Measurements from ENCODE around the gene IGSF9. TPM values are rescaled to one million over a fixed set of nuclear protein-coding genes. Genes with fewer than 3 reads are reported as not detected.

The IGSF9 gene
- total and polyA plus RNA-seq, 2 experiments from 2014 or later = 10.3 to 27.6 TPM

- peak overlapping the region; percentile 45; the same call in 1 of the 2 replicates for H3K27ac ChIP-seq (ENCODE audit: low read depth)
- H3K36me3 ChIP-seq (ENCODE audit: insufficient read depth) = 0 out of 2 replicates have a peak, but pooled peaks cover 12% of the 10 kb centered on the region
- Mint-ChIP-seq H3K4me3 (no peak overlapping the region), H3K36me3 (ENCODE audit: low read depth) (peaks cover 42% of the 10 kb centered on the region), H3K9me3 (no peaks in the 10 kb centered on the region; the same call in 2 of the 3 replicates), H3K4me1 (peaks cover 24% of the 10 kb centered on the region), H3K27ac (no peak overlapping the region), H3K27me3 (ENCODE audit: insufficient read depth, low read depth, poor library complexity) (peaks cover 17% of the 10 kb centered on the region)
- TF ChIP-seq NANOG (IDR thresholded peaks at IDR 0.05; ENCODE audit: borderline replicate concordance) (no peak), ZNF114 (CRISPR knock-in tag; IDR thresholded peaks at IDR 0.05) (no peak), ZNF331 (CRISPR knock-in tag; IDR thresholded peaks at IDR 0.05; ENCODE audit: low read depth) (no peak), EZH2 (IDR thresholded peaks at IDR 0.05; ENCODE audit: low read depth, unreplicated experiment) (no peak), CREB1 (CRISPR knock-in tag; IDR thresholded peaks at IDR 0.05; ENCODE audit: low read depth) (no peak), ZNF462 (CRISPR knock-in tag; IDR thresholded peaks at IDR 0.05) (no peak), CTCF (conservative IDR thresholded peaks at IDR 0.05; ENCODE audit: low read depth in 2 of 2) (no peak)
- TF ChIP-seq, protein P1, sequence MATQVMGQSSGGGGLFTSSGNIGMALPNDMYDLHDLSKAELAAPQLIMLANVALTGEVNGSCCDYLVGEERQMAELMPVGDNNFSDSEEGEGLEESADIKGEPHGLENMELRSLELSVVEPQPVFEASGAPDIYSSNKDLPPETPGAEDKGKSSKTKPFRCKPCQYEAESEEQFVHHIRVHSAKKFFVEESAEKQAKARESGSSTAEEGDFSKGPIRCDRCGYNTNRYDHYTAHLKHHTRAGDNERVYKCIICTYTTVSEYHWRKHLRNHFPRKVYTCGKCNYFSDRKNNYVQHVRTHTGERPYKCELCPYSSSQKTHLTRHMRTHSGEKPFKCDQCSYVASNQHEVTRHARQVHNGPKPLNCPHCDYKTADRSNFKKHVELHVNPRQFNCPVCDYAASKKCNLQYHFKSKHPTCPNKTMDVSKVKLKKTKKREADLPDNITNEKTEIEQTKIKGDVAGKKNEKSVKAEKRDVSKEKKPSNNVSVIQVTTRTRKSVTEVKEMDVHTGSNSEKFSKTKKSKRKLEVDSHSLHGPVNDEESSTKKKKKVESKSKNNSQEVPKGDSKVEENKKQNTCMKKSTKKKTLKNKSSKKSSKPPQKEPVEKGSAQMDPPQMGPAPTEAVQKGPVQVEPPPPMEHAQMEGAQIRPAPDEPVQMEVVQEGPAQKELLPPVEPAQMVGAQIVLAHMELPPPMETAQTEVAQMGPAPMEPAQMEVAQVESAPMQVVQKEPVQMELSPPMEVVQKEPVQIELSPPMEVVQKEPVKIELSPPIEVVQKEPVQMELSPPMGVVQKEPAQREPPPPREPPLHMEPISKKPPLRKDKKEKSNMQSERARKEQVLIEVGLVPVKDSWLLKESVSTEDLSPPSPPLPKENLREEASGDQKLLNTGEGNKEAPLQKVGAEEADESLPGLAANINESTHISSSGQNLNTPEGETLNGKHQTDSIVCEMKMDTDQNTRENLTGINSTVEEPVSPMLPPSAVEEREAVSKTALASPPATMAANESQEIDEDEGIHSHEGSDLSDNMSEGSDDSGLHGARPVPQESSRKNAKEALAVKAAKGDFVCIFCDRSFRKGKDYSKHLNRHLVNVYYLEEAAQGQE (IDR thresholded peaks at IDR 0.05; ENCODE audit: unreplicated experiment) = peak; percentile 78
- ATAC-seq (peak; percentile 5; the same call in 1 of the 3 replicates), DNase-seq (ENCODE audit: low spot score) (no peak)
- H3F3A ChIP-seq (replicated peaks; ENCODE audit: low read depth) = no peaks in the 10 kb centered on the region; the same call in 1 of the 2 replicates
- peaks cover 19% of the 10 kb centered on the region for H3K4me1 ChIP-seq (ENCODE audit: insufficient read depth)
- no peaks in the 10 kb centered on the region for H3K9me2 ChIP-seq (ENCODE audit: insufficient read depth)
- H4K20me1 ChIP-seq (replicated peaks; ENCODE audit: insufficient read depth) = peaks cover 4% of the 10 kb centered on the region; the same call in 1 of the 2 replicates
- no peaks in the 10 kb centered on the region for H3K79me2 ChIP-seq (replicated peaks; ENCODE audit: insufficient read depth)
- no peak overlapping the region for H2AFZ ChIP-seq
- no peaks in the 10 kb centered on the region for H3K27me3 ChIP-seq (ENCODE audit: insufficient read depth)
- no peak overlapping the region for H3K4me3 ChIP-seq
- H3K4me2 ChIP-seq = no peak overlapping the region
Measured at GRCh38 chr1:159935719-159936272, 9.6 kb downstream of the IGSF9 start.
